ENCODE data around the gene CATSPERD.
"Not testable (repeated sequence)": the region's sequence is repeated elsewhere in the genome, so short reads cannot be mapped to it uniquely, and the experiment has no call there.

CATSPERD gene

GRCh38 chr19:5694956-5695648 lies 25.3 kb upstream of the CATSPERD start:
- no peak for DNase-seq (ENCODE audit: insufficient read length)
- TF ChIP-seq POLR2A (IDR thresholded peaks at IDR 0.05; ENCODE audit: low read depth, low read length) (no peak; the same call in 1 of the 2 replicates), TAF1 (IDR thresholded peaks at IDR 0.05; ENCODE audit: borderline replicate concordance, low read depth, low read length) (no peak), POLR2AphosphoS5 (IDR thresholded peaks at IDR 0.05; ENCODE audit: low read depth, low read length) (no peak)
- no peak for FAIRE-seq

GRCh38 chr19:5695649-5696195 lies 24.7 kb upstream of the CATSPERD start:
- no peak for FAIRE-seq

GRCh38 chr19:5696196-5697021 lies 24.0 kb upstream of the CATSPERD start:
- DNase-seq (ENCODE audit: insufficient read length), result no peak
- FAIRE-seq, result no peak
- TF ChIP-seq POLR2A (IDR thresholded peaks at IDR 0.05; ENCODE audit: low read depth, low read length) (no peak), POLR2AphosphoS5 (IDR thresholded peaks at IDR 0.05; ENCODE audit: low read depth, low read length) (no peak; the same call in 1 of the 2 replicates)

More at GRCh38 chr19:5695649-5696195, 24.7 kb upstream of the CATSPERD start:
- TF ChIP-seq TAF1 (IDR thresholded peaks at IDR 0.05; ENCODE audit: borderline replicate concordance, low read depth, low read length), result no peak
- TF ChIP-seq POLR2AphosphoS5 (IDR thresholded peaks at IDR 0.05; ENCODE audit: low read depth, low read length), result no peak; the same call in 1 of the 2 replicates
- TF ChIP-seq POLR2A (IDR thresholded peaks at IDR 0.05; ENCODE audit: low read depth, low read length), result peak; percentile 29; the same call in 1 of the 2 replicates
- DNase-seq (ENCODE audit: insufficient read length), result no peak

GRCh38 chr19:5697022-5697889 lies 23.2 kb upstream of the CATSPERD start:
- TF ChIP-seq TAF1 (IDR thresholded peaks at IDR 0.05; ENCODE audit: borderline replicate concordance, low read depth, low read length) (no peak), POLR2AphosphoS5 (IDR thresholded peaks at IDR 0.05; ENCODE audit: low read depth, low read length) (peak; percentile 78), POLR2A (IDR thresholded peaks at IDR 0.05; ENCODE audit: low read depth, low read length) (peak; percentile 54)
- DNase-seq (ENCODE audit: insufficient read length), result no peak
- FAIRE-seq, result no peak

- FAIRE-seq (no peak), DNase-seq (ENCODE audit: insufficient read length) (no peak)
- TF ChIP-seq POLR2AphosphoS5 (IDR thresholded peaks at IDR 0.05; ENCODE audit: low read depth, low read length) (peak; percentile 19; the same call in 1 of the 2 replicates), POLR2A (IDR thresholded peaks at IDR 0.05; ENCODE audit: low read depth, low read length) (no peak), TAF1 (IDR thresholded peaks at IDR 0.05; ENCODE audit: borderline replicate concordance, low read depth, low read length) (no peak)
Observed at GRCh38 chr19:5697890-5698634, 22.4 kb upstream of the CATSPERD start.

- FAIRE-seq (no peak), DNase-seq (ENCODE audit: insufficient read length) (no peak)
- TF ChIP-seq POLR2AphosphoS5 (IDR thresholded peaks at IDR 0.05; ENCODE audit: low read depth, low read length) (peak; percentile 40), POLR2A (IDR thresholded peaks at IDR 0.05; ENCODE audit: low read depth, low read length) (peak; percentile 36; the same call in 1 of the 2 replicates), TAF1 (IDR thresholded peaks at IDR 0.05; ENCODE audit: borderline replicate concordance, low read depth, low read length) (no peak)
Observed at GRCh38 chr19:5698635-5699422, 21.6 kb upstream of the CATSPERD start.

GRCh38 chr19:5700455-5701092 lies 19.9 kb upstream of the CATSPERD start:
- TF ChIP-seq POLR2A (IDR thresholded peaks at IDR 0.05; ENCODE audit: low read depth, low read length) (peak; percentile 42; the same call in 1 of the 2 replicates), TAF1 (IDR thresholded peaks at IDR 0.05; ENCODE audit: borderline replicate concordance, low read depth, low read length) (no peak), POLR2AphosphoS5 (IDR thresholded peaks at IDR 0.05; ENCODE audit: low read depth, low read length) (peak; percentile 47; the same call in 1 of the 2 replicates)
- FAIRE-seq (no peak), DNase-seq (ENCODE audit: insufficient read length) (no peak)

GRCh38 chr19:5702053-5702410 lies 18.4 kb upstream of the CATSPERD start:
- not testable (repeated sequence) for FAIRE-seq

More at GRCh38 chr19:5702053-5702410, 18.4 kb upstream of the CATSPERD start:
- not testable (repeated sequence) for DNase-seq (ENCODE audit: insufficient read length)

Data from GM12892 (cell line).